Gastroesophageal sphincter (tissue), 4 donors: Measurements from ENCODE around the gene UNC93A. TPM values are rescaled to one million over a fixed set of nuclear protein-coding genes. Genes with fewer than 3 reads are reported as not detected.
"Not testable (repeated sequence)": the region's sequence is repeated elsewhere in the genome, so short reads cannot be mapped to it uniquely, and the experiment has no call there.

ENCODE experiments used
- ATAC-seq: fragments of 150-250 bp; one replicate; pipeline ENCODE4 v1.9.1; 2016; ENCODE audit warnings: mild to moderate bottlenecking, moderate library complexity
- H3K27ac ChIP-seq, 4 donors: fragments of 200-600 bp; sonication (generic) in 3 of 4; 1 replicate in 3 of 4; 2 replicates in 1 of 4; pipeline ENCODE4 v1.5.1; 2016 to 2019
- H3K27me3 ChIP-seq: fragments of 200-600 bp; sonication (generic); one replicate; pipeline ENCODE4 v1.5.1; 2019
- H3K36me3 ChIP-seq, 2 donors: fragments of 200-600 bp; sonication (generic); one replicate each; pipeline ENCODE4 v1.5.1; 2019; ENCODE audit warnings: control low read depth in 1 of 2
- H3K4me1 ChIP-seq, 3 donors: fragments of 200-600 bp; sonication (generic); 1 replicate in 2 of 3; 2 replicates in 1 of 3; pipeline ENCODE4 v1.5.1; 2016 to 2019; ENCODE audit warnings: control low read depth in 2 of 3
- H3K4me3 ChIP-seq, 2 donors: fragments of 200-600 bp; sonication (generic); one replicate each; pipeline ENCODE4 v1.5.1; 2019; ENCODE audit warnings: mild to moderate bottlenecking in 1 of 2, moderate library complexity in 1 of 2
- H3K9me3 ChIP-seq, 3 donors: fragments of 200-600 bp; sonication (generic); one replicate each; pipeline ENCODE4 v1.5.1; 2017 to 2019; ENCODE audit warnings: control low read depth in 2 of 3
- EP300 ChIP-seq: sonication (generic); formaldehyde crosslinking; IDR thresholded peaks from one replicate; pipeline ENCODE4 v1.6.1; 2017; ENCODE audit warnings: antibody characterized with exemption, mild to moderate bottlenecking
- POLR2A ChIP-seq, 2 donors: fragments of 450-650 bp; IDR thresholded peaks; one replicate each; pipeline ENCODE4 v1.6.1; 2017; ENCODE audit warnings: antibody characterized with exemption in 2 of 2, mild to moderate bottlenecking in 2 of 2, moderate library complexity in 1 of 2
- POLR2AphosphoS5 ChIP-seq: sonication (generic); formaldehyde crosslinking; IDR thresholded peaks from one replicate; pipeline ENCODE4 v1.6.1; 2017; ENCODE audit warnings: antibody characterized with exemption
- WGBS, 2 donors: methylation state at CpG; one replicate each; pipeline ENCODE4 v1.1.5; 2018; ENCODE audit warnings: low coverage in 1 of 2; 5-methylcytosine and 5-hydroxymethylcytosine counted together
- total RNA-seq, 4 donors: library from RNA; depleted of rRNA; stranded (reverse); fragments of >200 nt; gene quantifications; one replicate each; pipeline ENCODE4 v1.1.0, GENCODE V29; 2016
- TF ChIP-seq, protein P1 (sequence below), 4 experiments: fragments of 200-600 bp in 2 of 4; fragments of 450-650 bp in 2 of 4; sonication (generic) in 1 of 4; IDR thresholded peaks; one replicate each; pipeline ENCODE4 v1.5.1; 2017 to 2019; ENCODE audit warnings: antibody characterized with exemption in 4 of 4, mild to moderate bottlenecking in 2 of 4, moderate library complexity in 2 of 4

Gene UNC93A
- total RNA-seq, 4 donors from 2014 or later: not detected

DNA sequence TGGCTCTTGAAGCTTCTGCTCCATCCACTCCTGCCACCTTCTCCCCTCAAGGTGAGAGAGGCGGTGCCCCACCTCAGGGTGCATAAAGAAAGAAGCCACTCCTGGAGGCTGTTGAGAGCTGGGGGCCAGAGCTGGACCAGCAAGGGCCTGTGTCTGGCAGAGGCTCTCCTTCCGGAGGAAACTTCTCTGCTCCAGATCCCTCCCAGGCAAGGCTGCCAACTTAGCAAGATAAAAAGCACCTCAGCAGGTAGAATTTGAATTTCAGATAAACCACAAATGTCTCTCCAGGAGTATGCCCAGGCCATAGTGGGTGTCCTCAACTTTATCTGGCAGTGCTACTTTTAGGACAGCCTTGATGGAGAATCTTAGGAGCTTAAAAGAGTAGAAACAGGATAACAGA is 13.8 kb downstream of the UNC93A start:
- H3K4me3 ChIP-seq: no peak overlapping the region
- no CpG with 5 or more reads among the region's 2 CpGs for WGBS, 2 donors
- TF ChIP-seq EP300: no peak
- TF ChIP-seq, protein P1, sequence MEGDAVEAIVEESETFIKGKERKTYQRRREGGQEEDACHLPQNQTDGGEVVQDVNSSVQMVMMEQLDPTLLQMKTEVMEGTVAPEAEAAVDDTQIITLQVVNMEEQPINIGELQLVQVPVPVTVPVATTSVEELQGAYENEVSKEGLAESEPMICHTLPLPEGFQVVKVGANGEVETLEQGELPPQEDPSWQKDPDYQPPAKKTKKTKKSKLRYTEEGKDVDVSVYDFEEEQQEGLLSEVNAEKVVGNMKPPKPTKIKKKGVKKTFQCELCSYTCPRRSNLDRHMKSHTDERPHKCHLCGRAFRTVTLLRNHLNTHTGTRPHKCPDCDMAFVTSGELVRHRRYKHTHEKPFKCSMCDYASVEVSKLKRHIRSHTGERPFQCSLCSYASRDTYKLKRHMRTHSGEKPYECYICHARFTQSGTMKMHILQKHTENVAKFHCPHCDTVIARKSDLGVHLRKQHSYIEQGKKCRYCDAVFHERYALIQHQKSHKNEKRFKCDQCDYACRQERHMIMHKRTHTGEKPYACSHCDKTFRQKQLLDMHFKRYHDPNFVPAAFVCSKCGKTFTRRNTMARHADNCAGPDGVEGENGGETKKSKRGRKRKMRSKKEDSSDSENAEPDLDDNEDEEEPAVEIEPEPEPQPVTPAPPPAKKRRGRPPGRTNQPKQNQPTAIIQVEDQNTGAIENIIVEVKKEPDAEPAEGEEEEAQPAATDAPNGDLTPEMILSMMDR (IDR thresholded peaks at IDR 0.05): no peak
- no peak for TF ChIP-seq POLR2AphosphoS5
- no peak for TF ChIP-seq POLR2A (IDR thresholded peaks at IDR 0.05)
- no peaks in the 10 kb centered on the region for H3K9me3 ChIP-seq
- H3K4me1 ChIP-seq: no peaks in the 10 kb centered on the region
- no peak overlapping the region for H3K27ac ChIP-seq
- H3K27me3 ChIP-seq: no peaks in the 10 kb centered on the region
- H3K36me3 ChIP-seq: no peaks in the 10 kb centered on the region
- ATAC-seq: no peak

GRCh38 chr6:167305796-167306195 is 14.7 kb downstream of the UNC93A start:
- ATAC-seq: no peak
- 80% methylated on average over 1 of the region's 18 CpGs; no CpG with 5 or more reads in 1 of the 2 donors for WGBS, 2 donors
- no peaks in the 10 kb centered on the region for H3K36me3 ChIP-seq
- H3K27ac ChIP-seq: no peak overlapping the region
- TF ChIP-seq, protein P1 (IDR thresholded peaks at IDR 0.05): no peak
- no peak for TF ChIP-seq EP300
- no peak for TF ChIP-seq POLR2A (IDR thresholded peaks at IDR 0.05)
- no peak for TF ChIP-seq POLR2AphosphoS5
- H3K27me3 ChIP-seq: no peaks in the 10 kb centered on the region
- H3K4me1 ChIP-seq: peaks cover 0 to 5% (median 0%) of the 10 kb centered on the region in 3 donors
- no peak overlapping the region for H3K4me3 ChIP-seq
- no peaks in the 10 kb centered on the region for H3K9me3 ChIP-seq

DNA sequence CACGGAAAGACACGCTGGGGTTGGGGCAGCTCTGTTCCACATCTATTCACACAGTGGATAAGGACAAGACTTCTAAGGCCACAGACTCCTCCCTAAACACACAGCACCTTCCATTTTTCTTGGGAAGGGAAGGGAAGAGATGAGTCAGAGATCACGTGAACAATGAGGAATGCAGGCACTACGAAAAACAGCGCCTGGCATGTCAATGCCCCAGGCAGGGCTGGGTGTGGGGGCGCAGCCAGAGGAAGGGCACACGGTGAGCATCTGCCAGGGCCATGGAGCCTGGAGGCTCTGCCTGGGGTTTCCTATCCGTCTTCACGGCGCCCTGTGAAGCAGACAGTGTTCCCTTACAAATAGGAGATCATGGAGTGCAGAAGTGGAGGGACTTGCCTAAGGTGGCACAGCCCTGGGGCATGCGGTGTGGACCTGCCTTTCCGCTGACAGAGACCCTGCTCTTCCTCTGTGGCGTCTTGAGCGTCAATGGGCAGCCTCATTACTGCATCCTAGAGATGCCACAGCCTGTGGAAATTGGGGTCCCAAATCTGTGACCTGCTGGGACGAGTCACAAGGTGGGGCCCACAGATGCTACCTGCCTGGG is 15.4 kb downstream of the UNC93A start:
- Histone ChIP-seq H3K4me1 (peaks cover 0 to 12% (median 0%) of the 10 kb centered on the region in 3 donors), H3K36me3 (no peaks in the 10 kb centered on the region), H3K27ac (no peak overlapping the region), H3K27me3 (no peaks in the 10 kb centered on the region), H3K4me3 (no peak overlapping the region), H3K9me3 (no peaks in the 10 kb centered on the region)
- WGBS, 2 donors: 68 to 78% methylated on average over 7 to 13 of the region's 15 CpGs
- TF ChIP-seq, protein P1 (IDR thresholded peaks at IDR 0.05): no peak
- TF ChIP-seq POLR2A (IDR thresholded peaks at IDR 0.05) (no peak), POLR2AphosphoS5 (no peak), EP300 (no peak)
- no peak for ATAC-seq

DNA sequence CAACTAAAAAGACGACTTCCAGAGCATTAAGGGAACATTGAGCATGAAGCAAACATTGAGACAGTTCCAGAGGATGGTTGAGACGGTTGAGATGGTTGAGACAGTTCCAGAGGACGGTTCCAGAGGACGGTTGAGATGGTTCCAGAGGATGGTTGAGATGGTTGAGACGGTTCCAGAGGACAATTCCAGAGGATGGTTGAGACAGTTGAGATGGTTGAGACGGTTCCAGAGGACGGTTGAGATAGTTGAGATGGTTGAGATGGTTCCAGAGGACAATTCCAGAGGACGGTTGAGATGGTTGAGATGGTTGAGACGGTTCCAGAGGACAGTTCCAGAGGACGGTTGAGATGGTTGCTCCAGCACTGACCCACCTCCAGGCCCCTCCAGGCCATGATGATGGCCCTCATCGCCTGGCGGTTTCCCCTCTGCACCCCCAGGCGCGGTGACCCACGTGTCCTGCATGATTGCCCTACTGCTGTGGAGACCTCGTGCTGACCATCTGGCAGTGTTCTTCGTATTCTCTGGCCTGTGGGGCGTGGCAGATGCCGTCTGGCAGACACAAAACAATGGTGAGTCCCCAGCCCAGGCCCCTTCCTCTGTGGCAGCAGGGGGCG is 16.3 kb downstream of the UNC93A start:
- H3K9me3 ChIP-seq: no peaks in the 10 kb centered on the region
- no peaks in the 10 kb centered on the region for H3K36me3 ChIP-seq
- no peak overlapping the region for H3K4me3 ChIP-seq
- ATAC-seq: no peak
- WGBS, 2 donors: 81 to 97% methylated on average over 10 to 11 of the region's 20 CpGs
- TF ChIP-seq POLR2AphosphoS5 (no peak), EP300 (no peak), POLR2A (IDR thresholded peaks at IDR 0.05) (no peak)
- TF ChIP-seq, protein P1 (IDR thresholded peaks at IDR 0.05): no peak
- no peak overlapping the region for H3K27ac ChIP-seq
- H3K27me3 ChIP-seq: no peaks in the 10 kb centered on the region
- H3K4me1 ChIP-seq: peaks cover 0 to 16% (median 0%) of the 10 kb centered on the region in 3 donors

- no peaks in the 10 kb centered on the region for H3K9me3 ChIP-seq
- no peak for ATAC-seq
- no peaks in the 10 kb centered on the region for H3K36me3 ChIP-seq
- H3K27ac ChIP-seq: no peak overlapping the region
- 50% methylated on average over 1 of the region's 5 CpGs; no CpG with 5 or more reads in 1 of the 2 donors for WGBS, 2 donors
- H3K27me3 ChIP-seq: no peaks in the 10 kb centered on the region
- H3K4me1 ChIP-seq: peaks cover 0 to 16% (median 0%) of the 10 kb centered on the region in 3 donors
- no peak overlapping the region for H3K4me3 ChIP-seq
- TF ChIP-seq EP300 (no peak), POLR2A (IDR thresholded peaks at IDR 0.05) (no peak)
- TF ChIP-seq, protein P1 (IDR thresholded peaks at IDR 0.05): no peak
These were observed 17.1 kb downstream of the UNC93A start for GRCh38 chr6:167308207-167308606.

GRCh38 chr6:167309355-167310192 is 18.5 kb downstream of the UNC93A start:
- not testable (repeated sequence) for H3K27ac ChIP-seq, H3K4me3 ChIP-seq, H3K36me3 ChIP-seq, H3K9me3 ChIP-seq, H3K27me3 ChIP-seq, ATAC-seq
- H3K4me1 ChIP-seq: peaks cover 0 to 16% (median 0%) of the 10 kb centered on the region in 3 donors
- 56 to 76% methylated on average over 9 to 11 of the region's 17 CpGs for WGBS, 2 donors
